Measurements from ENCODE around the gene CDYL. TPM values are rescaled to one million over a fixed set of nuclear protein-coding genes. Genes with fewer than 3 reads are reported as not detected.
"Not testable (repeated sequence)": the region's sequence is repeated elsewhere in the genome, so short reads cannot be mapped to it uniquely, and the experiment has no call there.

The CDYL gene
- total RNA-seq, 1 donor from 2014 or later: 40.3 TPM

DNA sequence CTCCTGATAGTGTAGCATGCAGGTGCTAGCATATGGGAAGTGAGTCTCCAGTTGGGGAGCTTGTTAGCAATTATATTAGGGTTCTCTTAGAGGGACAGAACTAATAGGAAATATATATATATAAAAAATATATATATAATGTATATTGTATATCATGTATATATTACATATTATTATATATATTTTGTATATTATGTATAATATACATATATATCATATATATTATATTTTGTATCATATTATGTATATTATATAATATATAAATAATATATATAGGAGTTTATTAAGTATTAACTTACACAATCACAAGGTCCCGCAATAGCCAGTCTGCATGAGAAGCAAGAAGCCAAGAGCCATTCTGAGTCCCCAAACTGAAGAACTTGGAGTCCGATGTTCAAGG lies 84.2 kb downstream of the CDYL start:
- ATAC-seq: no peak
- no peak for DNase-seq (ENCODE audit: low spot score)
- intact Hi-C loops (cut with DNase I): no loop called here

DNA sequence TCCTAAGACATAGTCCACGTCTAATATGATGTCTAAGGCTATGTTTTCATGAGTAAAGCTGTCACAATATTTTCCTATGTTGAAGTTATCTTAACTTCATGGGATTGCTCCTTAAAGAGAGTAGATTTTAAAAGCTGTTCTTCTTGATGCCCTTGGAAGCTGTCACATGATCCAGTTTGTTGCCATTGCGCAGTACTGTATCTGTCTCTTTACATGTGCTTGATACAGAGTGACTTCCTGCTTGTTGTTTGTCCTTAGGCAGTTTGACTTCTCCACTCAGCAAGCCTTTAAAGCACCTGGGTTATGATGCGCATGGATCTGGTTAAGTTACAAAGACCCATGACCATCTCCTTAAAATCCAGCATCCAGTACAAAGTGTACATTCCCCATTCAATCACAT lies 85.4 kb downstream of the CDYL start:
- ATAC-seq: no peak
- no peak for DNase-seq (ENCODE audit: low spot score)
- intact Hi-C loops (cut with DNase I): no loop called here

DNA sequence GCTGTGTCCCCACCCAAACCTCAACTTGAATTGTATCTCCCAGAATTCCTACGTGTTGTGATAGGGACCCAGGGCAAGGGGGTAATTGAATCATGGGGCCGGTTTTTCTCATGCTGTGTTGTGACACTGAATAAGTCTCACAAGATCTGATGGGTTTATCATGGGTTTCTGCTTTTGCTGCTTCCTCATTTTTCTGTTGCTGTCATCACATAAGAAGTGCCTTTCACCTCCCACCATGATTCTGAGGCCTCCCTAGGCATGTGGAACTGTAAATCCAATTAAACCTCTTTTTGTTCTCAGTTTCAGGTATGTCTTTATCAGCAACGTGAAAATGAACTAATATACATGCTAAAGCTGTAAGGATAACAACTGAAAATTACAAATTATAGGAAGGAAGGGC lies 88.3 kb downstream of the CDYL start:
- no peak for DNase-seq (ENCODE audit: low spot score)
- intact Hi-C loops (cut with DNase I): no loop called here
- ATAC-seq: no peak

DNA sequence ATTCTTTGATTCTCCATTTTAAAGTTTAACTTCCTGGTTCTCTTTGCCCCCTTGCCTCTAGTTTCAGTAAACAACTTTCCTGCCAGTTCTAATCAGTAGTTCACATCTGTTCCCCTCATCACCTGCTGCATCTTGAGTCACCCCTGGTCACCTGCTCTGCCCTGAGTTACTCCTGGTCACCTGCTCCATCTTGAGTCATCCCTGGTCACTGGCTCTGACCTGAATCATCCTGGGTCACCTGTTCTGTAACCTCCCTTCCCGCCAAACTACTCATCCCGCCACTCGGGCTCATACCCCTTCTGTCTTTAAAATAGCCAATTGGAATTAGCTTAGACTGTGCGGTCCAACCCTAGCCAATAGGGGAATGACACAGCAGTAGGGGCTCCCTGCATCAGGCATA lies 88.8 kb downstream of the CDYL start:
- ATAC-seq; DNase-seq (ENCODE audit: low spot score); intact Hi-C loops (cut with DNase I): not testable (repeated sequence)

DNA sequence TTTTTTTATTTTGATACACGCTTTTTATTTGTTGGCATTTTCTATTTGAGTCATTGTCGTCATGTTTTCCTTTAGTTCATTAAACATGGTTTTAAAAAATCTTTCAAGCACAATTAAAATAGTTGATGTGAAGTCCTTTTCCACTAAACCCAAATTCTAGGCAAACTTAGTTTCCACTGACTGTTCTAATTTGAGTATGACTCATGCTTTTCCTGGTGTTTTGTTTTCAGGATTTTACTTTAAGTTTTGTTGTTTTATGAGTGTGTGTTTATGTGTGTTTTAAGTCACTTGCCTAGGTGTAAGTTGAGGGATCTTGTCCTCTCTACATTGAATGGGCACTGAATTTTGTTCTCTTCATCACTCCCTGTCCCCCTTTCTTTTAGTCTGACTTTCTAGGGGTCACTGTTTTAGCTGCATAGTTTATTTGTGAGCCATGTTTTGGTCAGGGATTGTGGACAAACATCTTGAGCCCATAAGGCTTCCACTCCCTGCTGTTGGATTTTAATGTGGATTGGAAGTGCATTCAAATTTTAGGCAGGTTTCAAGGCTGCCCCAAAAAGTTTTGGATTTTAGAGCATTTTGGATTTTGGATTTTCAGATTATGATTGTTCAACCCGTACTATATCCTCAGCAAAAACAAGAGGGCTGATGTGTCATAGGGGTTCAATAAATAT lies 94.8 kb downstream of the CDYL start:
- DNase-seq (ENCODE audit: low spot score) (no peak), ATAC-seq (no peak)
- intact Hi-C loops (cut with DNase I): no loop called here

DNA sequence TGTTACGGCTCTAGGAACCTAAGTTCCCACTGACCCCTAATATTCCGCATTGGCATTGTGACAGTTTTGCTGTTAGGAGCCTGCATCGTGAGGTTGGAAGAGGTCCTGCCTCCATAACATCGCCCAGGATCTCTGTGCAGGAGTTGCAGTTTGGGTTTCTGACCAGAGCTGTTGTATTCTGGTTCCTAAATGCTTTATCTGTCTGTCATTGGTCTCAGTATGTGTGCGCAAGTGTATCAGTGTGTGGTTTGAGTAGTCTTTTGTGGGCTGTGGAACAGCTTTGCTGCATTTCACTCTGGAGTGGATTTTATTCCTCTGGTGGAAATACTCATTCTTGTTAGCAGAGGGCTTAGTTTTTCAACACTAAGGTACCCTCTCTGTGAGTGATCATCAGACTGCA lies 95.6 kb downstream of the CDYL start:
- ATAC-seq (no peak), DNase-seq (ENCODE audit: low spot score) (no peak)
- intact Hi-C loops (cut with DNase I): no loop called here

DNA sequence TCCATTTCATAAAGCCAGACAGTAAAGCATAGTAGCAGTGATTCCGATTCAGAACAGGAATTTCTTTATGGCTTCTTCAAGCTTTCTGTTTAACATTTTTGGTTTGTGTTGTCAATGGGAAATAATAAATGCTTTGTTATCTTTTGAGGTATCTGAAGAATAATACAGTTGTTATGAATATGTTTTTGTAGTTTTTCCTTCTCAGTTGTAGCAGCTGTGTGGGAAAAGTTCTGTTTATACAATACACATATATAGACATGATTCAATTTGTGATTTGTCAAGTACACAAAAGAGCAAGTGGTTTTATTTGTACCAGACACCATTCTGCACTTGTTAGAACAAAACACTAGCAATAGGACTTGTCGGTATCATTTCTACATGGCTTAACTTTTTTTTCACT lies 96.6 kb downstream of the CDYL start:
- ATAC-seq: no peak
- intact Hi-C loops (cut with DNase I): no loop called here
- DNase-seq (ENCODE audit: low spot score): no peak

DNA sequence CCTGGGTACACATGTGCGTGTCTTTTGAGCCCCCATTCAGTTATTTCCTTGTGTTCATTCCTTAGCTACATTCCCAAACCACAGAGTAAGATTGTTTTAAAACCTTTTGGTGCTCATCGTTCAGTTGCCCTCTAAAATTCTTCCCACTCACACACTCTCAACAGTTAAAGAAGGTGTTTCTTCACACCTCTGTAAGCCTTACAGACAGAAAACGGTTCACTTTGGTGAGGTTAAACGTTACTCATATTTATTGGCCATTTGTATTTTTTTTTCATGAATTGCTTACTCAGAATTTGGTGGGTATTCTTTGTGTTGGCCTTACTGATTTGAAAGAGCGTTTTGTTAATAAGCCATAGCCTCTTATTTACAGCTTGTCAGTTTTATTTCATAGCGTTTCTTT lies 97.7 kb downstream of the CDYL start:
- no peak for DNase-seq (ENCODE audit: low spot score)
- no peak for ATAC-seq
- intact Hi-C loops (cut with DNase I): no loop called here

DNA sequence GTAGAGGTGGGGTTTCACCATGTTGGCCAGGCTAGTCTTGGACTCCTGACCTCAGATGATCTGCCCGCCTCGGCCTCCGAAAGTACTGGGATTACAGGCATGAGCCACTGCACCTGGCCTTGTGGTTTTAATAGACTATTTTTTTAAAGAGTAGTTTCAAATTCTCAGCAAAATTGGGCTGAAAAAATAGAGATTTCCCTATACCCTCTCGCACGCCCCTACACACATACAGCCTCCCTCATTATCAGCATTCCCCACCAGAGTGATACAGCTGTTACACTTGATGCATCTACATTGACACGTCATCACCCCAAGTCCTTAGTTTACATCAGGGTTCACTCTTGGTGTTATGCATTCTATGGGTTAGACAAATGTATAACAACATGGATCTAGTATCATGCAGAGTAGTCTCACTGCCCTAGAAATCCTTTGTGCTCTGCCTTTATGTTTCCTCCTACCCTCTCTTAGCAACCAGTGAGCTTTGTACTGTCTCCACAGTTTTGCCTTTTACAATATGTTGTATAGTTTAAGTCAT lies 103.6 kb downstream of the CDYL start:
- intact Hi-C loops (cut with DNase I): no loop called here
- no peak for DNase-seq (ENCODE audit: low spot score)
- ATAC-seq: no peak

DNA sequence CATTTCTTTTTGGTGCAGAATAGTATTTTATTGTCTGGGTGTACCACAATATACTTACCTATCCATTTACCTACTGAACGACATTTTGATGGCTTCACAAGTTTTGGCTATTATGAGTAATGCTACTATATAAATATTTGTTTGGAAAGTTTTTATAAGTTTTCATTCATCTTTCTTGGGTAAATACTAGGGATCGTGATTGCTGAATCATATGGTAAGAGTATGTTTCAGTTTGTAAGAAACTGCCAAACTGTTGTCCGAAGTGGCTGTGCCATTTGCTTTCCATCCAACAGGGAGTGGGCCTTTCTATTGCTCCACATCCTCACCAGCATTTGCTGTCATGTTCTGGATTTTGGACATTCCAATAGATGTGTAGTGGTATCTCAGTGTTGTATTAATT lies 104.2 kb downstream of the CDYL start:
- DNase-seq (ENCODE audit: low spot score) (no peak), ATAC-seq (no peak)
- intact Hi-C loops (cut with DNase I): no loop called here

DNA sequence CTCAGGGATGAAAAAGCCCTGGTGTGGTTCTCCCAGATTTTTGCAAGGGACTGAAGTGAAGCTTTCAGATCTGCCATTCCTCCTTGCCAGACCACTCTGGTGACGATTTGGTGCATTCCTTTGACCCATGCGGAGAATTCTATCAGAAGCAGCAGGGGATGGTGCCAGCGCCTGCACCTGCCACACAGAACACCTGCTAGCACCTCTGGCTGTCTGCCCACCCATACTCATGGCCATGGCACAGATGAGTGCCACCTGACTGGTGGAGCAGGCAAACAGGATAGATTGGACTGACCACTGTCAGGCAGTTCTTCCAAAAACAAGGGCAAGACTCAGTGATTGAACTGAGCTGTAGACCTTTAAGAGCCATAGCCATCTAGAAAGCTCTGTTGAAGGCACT lies 107.1 kb downstream of the CDYL start:
- ATAC-seq: no peak
- intact Hi-C loops (cut with DNase I): no loop called here
- DNase-seq (ENCODE audit: low spot score): no peak

DNA sequence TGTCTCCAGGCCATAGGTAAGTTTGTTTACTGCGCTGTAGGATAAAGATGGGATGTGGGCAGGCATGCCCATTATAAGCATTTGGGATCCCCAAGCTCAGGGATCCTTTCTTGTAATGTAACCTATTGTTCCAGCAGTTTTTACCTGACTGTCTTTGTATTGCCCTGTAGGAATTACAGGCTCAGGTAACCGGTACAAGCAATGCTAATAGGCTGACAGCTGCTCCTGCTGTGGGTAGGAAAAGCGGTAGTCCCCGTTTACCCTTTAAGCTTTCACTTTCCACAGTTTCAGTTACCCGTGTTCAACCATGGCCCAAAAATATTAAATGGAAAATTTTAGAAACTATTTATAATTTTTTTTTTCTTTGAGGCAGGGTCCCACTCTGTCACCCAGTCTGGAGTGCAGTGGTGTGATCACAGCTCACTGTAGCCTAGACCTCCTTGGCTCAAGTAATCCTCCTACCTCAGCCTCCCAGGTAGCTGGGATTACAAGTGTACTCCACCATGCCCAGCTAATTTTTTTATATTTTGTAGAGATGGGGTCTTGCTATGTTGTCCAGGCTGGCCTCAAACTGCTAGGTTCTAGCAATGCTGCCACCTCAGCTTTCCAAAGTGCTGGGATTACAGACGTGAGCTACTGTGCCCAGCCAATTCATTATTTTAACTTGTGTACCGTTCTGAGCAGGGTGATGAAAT lies 108.6 kb downstream of the CDYL start:
- intact Hi-C loops (cut with DNase I): no loop called here

DNA sequence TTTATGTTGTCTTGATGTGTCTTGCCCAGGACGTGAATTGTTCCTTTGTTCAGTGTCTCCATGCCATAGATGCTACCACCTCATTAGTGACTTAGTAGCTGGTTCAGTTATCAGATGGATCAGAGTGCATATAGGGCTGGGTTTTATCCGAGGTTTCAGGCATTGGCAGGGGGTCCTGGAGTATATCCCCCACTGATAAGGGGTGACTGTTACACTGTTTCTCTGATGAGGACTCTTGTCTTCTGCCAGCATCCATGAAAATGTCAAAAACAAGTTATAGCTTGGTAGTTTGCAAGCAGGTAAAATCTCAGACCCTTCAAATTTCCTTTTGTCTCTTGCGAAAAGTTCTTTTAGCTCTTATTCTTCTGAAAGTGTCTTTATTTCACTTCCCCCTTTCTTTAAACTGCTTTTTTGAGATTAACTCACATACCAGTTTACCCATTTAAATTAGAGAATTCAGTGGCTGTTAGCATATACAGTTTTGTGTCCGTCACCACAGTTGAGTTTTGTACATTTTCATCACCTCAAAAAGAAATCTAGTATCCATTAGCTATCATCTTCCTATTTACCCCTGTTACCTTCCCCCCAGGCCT lies 109.2 kb downstream of the CDYL start:
- DNase-seq (ENCODE audit: low spot score) (no peak), ATAC-seq (no peak)
- intact Hi-C loops (cut with DNase I): no loop called here

More for the DNA sequence above, 108.6 kb downstream of the CDYL start:
- no peak for DNase-seq (ENCODE audit: low spot score)
- no peak for ATAC-seq

DNA sequence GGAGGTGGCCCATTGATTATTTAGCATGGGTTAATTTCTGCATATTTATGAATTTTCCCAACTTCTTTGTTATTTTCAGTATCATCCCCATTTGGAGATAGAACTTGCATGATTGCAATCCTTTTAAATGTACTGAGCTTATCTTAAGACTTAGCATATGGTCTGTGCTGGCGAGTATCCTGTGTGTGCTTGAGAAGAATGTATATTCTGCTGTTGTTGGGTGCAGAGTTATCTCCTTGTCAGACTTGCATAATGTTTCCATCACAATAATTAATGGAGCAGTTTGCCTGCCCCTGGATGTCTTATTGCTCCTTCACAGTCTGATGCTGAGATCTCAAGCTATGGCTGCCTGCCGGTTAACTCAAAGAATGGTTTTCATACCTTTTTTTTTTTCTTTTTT lies 112.6 kb downstream of the CDYL start:
- intact Hi-C loops (cut with DNase I): no loop called here
- no peak for ATAC-seq

DNA sequence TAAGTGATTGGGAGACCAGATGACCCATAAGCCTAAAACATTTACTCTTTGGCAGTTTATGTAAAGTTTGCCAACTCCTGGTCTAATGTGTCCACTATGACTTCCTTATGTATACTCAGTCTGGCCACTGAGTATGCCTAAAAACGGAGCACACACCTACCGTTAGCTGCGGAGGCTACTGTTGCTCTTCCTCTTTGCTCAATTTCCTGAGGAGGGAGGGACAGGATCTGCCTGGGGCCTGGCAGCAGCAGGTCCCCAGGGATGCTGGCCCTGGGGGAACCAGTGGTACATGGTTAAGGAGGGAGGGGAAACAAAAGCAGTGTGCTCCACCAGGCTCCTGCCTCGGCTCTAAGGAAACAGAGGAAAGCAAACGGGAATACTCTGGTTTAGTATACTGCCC lies 113.5 kb downstream of the CDYL start:
- ATAC-seq (no peak), DNase-seq (ENCODE audit: low spot score) (no peak)
- intact Hi-C loops (cut with DNase I): no loop called here

More for the DNA sequence above, 112.6 kb downstream of the CDYL start:
- no peak for DNase-seq (ENCODE audit: low spot score)

DNA sequence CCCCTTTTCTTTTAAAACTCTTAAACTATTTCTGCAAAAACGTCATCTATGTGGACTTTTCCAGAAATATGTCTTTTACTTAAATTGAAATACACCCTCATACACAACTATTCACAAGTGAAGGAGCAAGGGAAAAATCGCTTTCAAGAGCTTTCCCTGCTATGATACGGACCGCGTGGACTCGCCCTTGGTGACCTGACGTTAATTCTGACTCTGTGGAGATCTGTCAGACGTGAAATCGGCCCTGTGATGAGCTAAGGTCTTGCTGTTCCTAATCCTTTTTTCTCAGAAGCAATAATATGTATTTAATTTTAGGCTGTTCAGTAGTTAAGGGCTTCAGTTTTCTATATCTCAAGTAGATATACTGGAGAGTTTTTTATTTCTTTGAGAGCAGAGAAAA lies 114.0 kb downstream of the CDYL start:
- intact Hi-C loops (cut with DNase I): no loop called here
- DNase-seq (ENCODE audit: low spot score) (no peak), ATAC-seq (no peak)

DNA sequence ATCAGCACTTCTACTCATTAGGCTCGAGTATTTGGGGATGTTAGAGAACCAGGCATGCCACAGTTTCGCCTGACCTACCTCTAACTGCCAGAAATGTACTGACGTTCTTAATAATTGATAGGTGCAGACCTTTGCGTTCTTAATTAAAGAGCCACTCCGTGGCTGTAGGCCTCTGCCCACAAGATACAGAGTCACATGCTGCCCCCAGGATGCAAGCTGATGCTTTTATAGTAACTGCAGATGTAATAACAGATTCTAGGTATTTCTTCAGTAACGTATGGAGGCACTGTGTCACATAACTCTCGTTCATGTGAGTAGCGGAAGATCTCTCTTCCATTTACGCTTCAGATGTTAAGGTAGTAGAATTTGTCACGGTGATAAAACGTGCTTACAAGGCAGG lies 114.4 kb downstream of the CDYL start:
- no peak for ATAC-seq

DNA sequence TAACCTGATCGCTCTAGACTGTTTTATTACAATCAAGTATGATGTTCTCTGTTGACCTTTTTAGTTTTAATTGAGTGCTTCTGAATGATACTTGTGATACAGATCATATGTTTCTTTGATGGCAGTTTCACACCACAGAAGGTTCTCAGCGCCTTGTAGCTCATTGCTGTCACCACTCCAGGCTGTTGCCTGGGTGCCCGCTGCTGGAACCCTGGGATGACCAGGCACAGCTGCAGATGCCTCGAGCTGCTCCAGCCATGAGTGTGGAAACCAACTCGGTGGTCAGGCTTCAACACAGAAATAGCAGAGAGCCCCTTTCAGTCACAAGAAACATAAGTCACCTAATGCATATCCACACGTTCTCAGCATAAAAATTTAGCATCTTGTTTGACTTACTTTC lies 114.9 kb downstream of the CDYL start:
- intact Hi-C loops (cut with DNase I): no loop called here
- DNase-seq (ENCODE audit: low spot score): no peak
- ATAC-seq: no peak

More for the DNA sequence above, 114.4 kb downstream of the CDYL start:
- no peak for DNase-seq (ENCODE audit: low spot score)
- intact Hi-C loops (cut with DNase I): no loop called here

DNA sequence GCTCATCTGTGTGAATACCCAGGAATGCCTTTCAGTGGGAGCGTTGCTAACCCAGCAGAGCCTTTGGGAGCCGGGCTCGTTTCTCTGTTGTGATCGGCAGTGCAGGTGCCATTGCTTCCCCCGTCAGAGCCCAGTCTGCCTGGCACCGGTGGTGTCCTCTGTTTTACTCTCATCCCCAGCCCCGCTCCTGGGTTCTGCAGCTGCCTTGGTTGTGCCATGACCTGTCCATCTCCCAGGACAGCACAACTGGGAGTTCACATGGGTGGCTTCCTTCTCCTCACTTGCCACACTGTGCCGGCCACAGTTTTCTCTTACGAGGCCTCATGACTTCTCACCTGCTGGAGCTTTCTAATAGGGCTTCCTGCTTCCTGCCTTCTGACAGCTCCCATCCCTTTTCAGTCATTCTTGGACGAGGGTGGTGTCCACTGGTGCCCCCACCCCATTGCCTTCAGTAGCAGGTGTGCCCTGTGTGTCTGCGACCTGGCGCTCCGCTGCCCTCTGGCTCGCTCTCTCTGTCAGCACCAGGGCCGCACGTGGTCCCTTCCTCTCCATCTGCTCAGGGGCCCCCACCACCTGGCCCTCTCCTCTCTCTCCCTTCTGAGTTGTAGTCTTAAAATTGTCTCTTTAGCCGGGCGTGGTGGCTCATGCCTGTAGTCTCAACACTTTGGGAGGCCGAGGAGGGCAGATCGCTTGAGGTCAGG lies 116.7 kb downstream of the CDYL start:
- intact Hi-C loops (cut with DNase I): no loop called here
- DNase-seq (ENCODE audit: low spot score) (no peak), ATAC-seq (no peak)

DNA sequence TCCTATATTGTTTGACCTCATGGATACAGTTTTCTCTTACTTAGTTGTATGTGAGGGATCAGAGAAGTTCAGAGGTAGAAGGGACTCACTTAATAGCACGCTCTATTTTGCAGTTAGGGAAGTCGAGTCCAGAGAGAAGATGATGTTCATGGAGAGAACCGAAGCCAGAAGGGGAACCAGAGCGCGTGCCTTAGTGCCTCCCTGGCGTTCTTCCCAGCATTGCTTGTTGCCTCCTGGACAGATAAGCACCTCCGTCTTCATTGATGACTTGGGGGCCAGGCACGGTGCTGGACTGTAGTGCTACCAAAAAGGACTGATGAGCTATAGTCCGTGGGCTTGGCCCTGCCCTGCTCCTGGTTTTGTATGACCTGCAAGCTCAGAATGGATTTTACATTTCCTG lies 117.8 kb downstream of the CDYL start:
- intact Hi-C loops (cut with DNase I): no loop called here
- no peak for ATAC-seq
- no peak for DNase-seq (ENCODE audit: low spot score)

All from sciatic nerve (tissue), 2 donors.